GM12878 (cell line): ENCODE results near the gene LIPG. TPM values are rescaled to one million over a fixed set of nuclear protein-coding genes. Genes with fewer than 3 reads are reported as not detected.

Source experiments
- ATAC-seq: fragments of 200-7000 bp; cut with Tn5 transposase; 3 replicates; pipeline ENCODE4 v1.9.1; 2020; ENCODE audit warnings: mild to moderate bottlenecking, moderate library complexity
- BruUV-seq: library from RNA; stranded (reverse); fragments of 400-500 nt; replicated peaks from 2 replicates; lab custom pipeline; 2021; lab: Mats Ljungman, UMichigan
- CTCF ChIA-PET: fragments of 300-600 bp; sonication (Branson Sonifier 250); formaldehyde crosslinking; extraction: SDS; loops from one replicate; lab custom pipeline; 2021; ENCODE audit warnings: inconsistent platforms; lab: Yijun Ruan, JAX
- POLR2A ChIA-PET: fragments of 350-600 bp; formaldehyde crosslinking; extraction: SDS; loops from one replicate; lab custom pipeline; 2021; ENCODE audit warnings: inconsistent platforms; lab: Charles Lee
- RAD21 ChIA-PET: fragments of 300-600 bp; sonication (Branson Sonifier 250); formaldehyde crosslinking; loops from one replicate; lab custom pipeline; 2023; ENCODE audit warnings: antibody characterized with exemption; ENCODE audit not compliant: unreplicated experiment; lab: Charles Lee
- SMC1A ChIA-PET: fragments of 300-600 bp; sonication (Branson Sonifier 250); formaldehyde crosslinking; loops from one replicate; lab custom pipeline; 2023; ENCODE audit not compliant: unreplicated experiment, uncharacterized antibody; lab: Charles Lee
- DNase-seq: peaks from one replicate; pipeline ENCODE4 v3.0.0-alpha.2; 2011; ENCODE audit warnings: low read depth, low spot score
- FAIRE-seq: peaks from 3 replicates; lab custom pipeline; 2011; peaks lifted over from hg19 to GRCh38; lab: Jason Lieb, UNC
- H2AFZ ChIP-seq: 2 replicates; pipeline ENCODE4 v1.6.0; 2011; ENCODE audit warnings: low read depth, low read length, control low read depth; ENCODE audit not compliant: control insufficient read depth
- H3K27ac ChIP-seq: 2 replicates; pipeline ENCODE4 v1.5.1; 2011; ENCODE audit warnings: control low read depth; ENCODE audit not compliant: control insufficient read depth, insufficient read depth
- H3K27me3 ChIP-seq, 2 experiments: replicated peaks in 1 of 2; 2 replicates each; pipeline versions ENCODE4 v1.6.0 to v1.6.1; 2011; ENCODE audit warnings: low read length in 1 of 2; ENCODE audit not compliant: control insufficient read depth in 2 of 2, insufficient read depth in 2 of 2
- H3K36me3 ChIP-seq, 2 experiments: 2 replicates each; pipeline ENCODE4 v1.5.1; 2011; ENCODE audit warnings: low read length in 1 of 2; ENCODE audit not compliant: control insufficient read depth in 2 of 2, insufficient read depth in 2 of 2
- H3K4me1 ChIP-seq: 2 replicates; pipeline ENCODE4 v1.6.1; 2011; ENCODE audit warnings: mild to moderate bottlenecking, low read length, moderate library complexity, mixed read lengths; ENCODE audit not compliant: control insufficient read depth, insufficient read depth
- H3K4me2 ChIP-seq: 2 replicates; pipeline ENCODE4 v1.6.0; 2011; ENCODE audit warnings: control low read depth; ENCODE audit not compliant: control insufficient read depth, insufficient read depth
- H3K4me3 ChIP-seq: fragments of 200-600 bp; sonication (generic); 2 replicates; pipeline ENCODE4 v1.5.1; 2016
- H3K79me2 ChIP-seq: 2 replicates; pipeline ENCODE4 v1.6.0; 2011; ENCODE audit warnings: low read length; ENCODE audit not compliant: control insufficient read depth, insufficient read depth
- H3K9ac ChIP-seq: 2 replicates; pipeline ENCODE4 v1.8.0; 2011; ENCODE audit warnings: low read length, control low read depth, mixed read lengths; ENCODE audit not compliant: control insufficient read depth, insufficient read depth
- H3K9me3 ChIP-seq: replicated peaks from 3 replicates; pipeline ENCODE4 v1.5.1; 2011; ENCODE audit warnings: mild to moderate bottlenecking, low read length; ENCODE audit not compliant: control insufficient read depth, insufficient read depth
- H4K20me1 ChIP-seq: 2 replicates; pipeline ENCODE4 v1.6.0; 2011; ENCODE audit not compliant: control insufficient read depth, insufficient read depth
- ATF2 ChIP-seq: IDR thresholded peaks from 2 replicates; pipeline ENCODE4 v1.6.1; 2012; ENCODE audit warnings: low read length, inconsistent platforms
- ATF7 ChIP-seq: fragments of 450-650 bp; IDR thresholded peaks from 2 replicates; pipeline ENCODE4 v1.6.1; 2016; ENCODE audit warnings: low read depth, mild to moderate bottlenecking
- CREB1 ChIP-seq: IDR thresholded peaks from 2 replicates; pipeline ENCODE4 v1.6.1; 2012; ENCODE audit warnings: low read depth, mild to moderate bottlenecking, inconsistent platforms
- DPF2 ChIP-seq: fragments of 450-650 bp; IDR thresholded peaks from 2 replicates; pipeline ENCODE4 v1.6.1; 2017; ENCODE audit warnings: mild to moderate bottlenecking
- EP300 ChIP-seq, 2 experiments: fragments of 150-350 bp in 1 of 2; IDR thresholded peaks; 2 replicates each; pipeline ENCODE4 v1.6.1; 2011 to 2012; ENCODE audit warnings: low read depth in 2 of 2, low read length in 2 of 2, borderline replicate concordance in 1 of 2, improper control_type of control experiment in 1 of 2, inconsistent platforms in 1 of 2; ENCODE audit not compliant: control insufficient read depth in 1 of 2
- IRF4 ChIP-seq: IDR thresholded peaks from 2 replicates; pipeline ENCODE4 v1.6.1; 2011; ENCODE audit warnings: low read depth, low read length
- JUNB ChIP-seq: IDR thresholded peaks from 2 replicates; pipeline ENCODE4 v1.6.1; 2016; ENCODE audit warnings: antibody characterized with exemption, mild to moderate bottlenecking
- LARP7 ChIP-seq: fragments of 450-650 bp; IDR thresholded peaks from 2 replicates; pipeline ENCODE4 v1.6.1; 2017; ENCODE audit warnings: mild to moderate bottlenecking
- MTA2 ChIP-seq: fragments of 450-650 bp; IDR thresholded peaks from 2 replicates; pipeline ENCODE4 v1.6.1; 2016; ENCODE audit warnings: low read depth, mild to moderate bottlenecking, moderate library complexity
- PAX5 ChIP-seq: IDR thresholded peaks from 2 replicates; pipeline ENCODE4 v1.6.1; 2011; ENCODE audit warnings: low read depth, low read length, borderline replicate concordance
- PML ChIP-seq: IDR thresholded peaks from 2 replicates; pipeline ENCODE4 v1.6.1; 2012; ENCODE audit warnings: low read length, inconsistent platforms
- POLR2AphosphoS2 ChIP-seq: IDR thresholded peaks from 2 replicates; pipeline ENCODE4 v1.6.1; 2011; ENCODE audit warnings: low read depth, mild to moderate bottlenecking, low read length, improper control_type of control experiment, moderate library complexity
- POLR2AphosphoS5 ChIP-seq: IDR thresholded peaks from 2 replicates; pipeline ENCODE4 v1.6.1; 2011; ENCODE audit warnings: mild to moderate bottlenecking, low read length, inconsistent platforms
- TCF7 ChIP-seq: IDR thresholded peaks from 2 replicates; pipeline ENCODE4 v1.6.1; 2014; ENCODE audit warnings: antibody characterized with exemption, borderline replicate concordance
- USF1 ChIP-seq: IDR thresholded peaks from 2 replicates; pipeline ENCODE4 v1.6.1; 2011; ENCODE audit warnings: borderline replicate concordance, low read depth, mild to moderate bottlenecking, moderate library complexity, mixed read lengths, low read length; ENCODE audit not compliant: insufficient read depth; ENCODE audit errors: extremely low read length
- WGBS: methylation state at CpG from one replicate; pipeline ENCODE4 v1.1.6; 2016; ENCODE audit warnings: low lambda C conversion rate; ENCODE audit not compliant: insufficient replicate concordance, insufficient coverage; ENCODE audit errors: missing lambda C conversion rate; 5-methylcytosine and 5-hydroxymethylcytosine counted together
- in situ Hi-C: fragments of 300-500 bp; cut with MboI; formaldehyde crosslinking; loops from 9 replicates; pipeline ENCODE4 v1.14.3; 2018; ENCODE audit warnings: mixed read lengths
- intact Hi-C: fragments of 100-400 bp; cut with micrococcal nuclease; formaldehyde crosslinking; loops from one replicate; pipeline ENCODE4 v1.14.2; 2022; ENCODE audit not compliant: unreplicated experiment
- polyA plus RNA-seq, 11 experiments: library from polyadenylated mRNA; depleted of rRNA in 4 of 11; unstranded in 6 of 11; stranded (reverse) in 5 of 11; fragments of >200 nt; fragmentation: Nextera tagmentation in 4 of 11; fragmentation: Illumina TruSeq in 1 of 11; extraction: Ambion mirVana in 4 of 11; extraction: Trizol in 1 of 11; gene quantifications; 1 replicate in 1 of 11; 2 replicates in 10 of 11; pipeline versions ENCODE4 v1.2.1 to v1.2.3, GENCODE V29; 2011 to 2016; ENCODE audit warnings: inconsistent platforms in 2 of 11, missing spikeins in 2 of 11, low read depth in 1 of 11
- total RNA-seq, 4 experiments: library from RNA; depleted of rRNA in 3 of 4; stranded (reverse); fragments of >200 nt in 3 of 4; fragmentation: Illumina TruSeq in 1 of 4; extraction: Trizol in 1 of 4; gene quantifications; 2 replicates each; pipeline versions ENCODE4 v1.2.1 to v1.2.3, GENCODE V29; 2013 to 2021

LIPG gene
- total and polyA plus RNA-seq, 10 of the 15 experiments (the other 5 are each of a cell fraction or from before 2014, with no cell fraction given) = 0.04 to 0.55 (median 0.18) TPM; not detected in 1

- in situ Hi-C loops (no loop called here), intact Hi-C loops (no loop called here)
- H3K9me3 ChIP-seq = no peaks in the 10 kb centered on the region; the same call in 2 of the 3 replicates
- TF ChIP-seq EP300 (IDR thresholded peaks at IDR 0.05; ENCODE audit: borderline replicate concordance in 1 of 2, control insufficient read depth in 1 of 2, low read depth in 2 of 2, low read length in 2 of 2) (peak in 1 of 2 experiments; percentile 12; a peak in 1 of 4 replicates), TCF7 (no peak), CREB1 (0 out of 2 replicates have a peak, but pooled peaks have one; percentile 9), PAX5 (no peak), POLR2AphosphoS5 (no peak), ATF2 (no peak), IRF4 (peak; percentile 76; the same call in 1 of the 2 replicates), DPF2 (0 out of 2 replicates have a peak, but pooled peaks have one; percentile 36), PML (no peak), LARP7 (no peak), JUNB (peak; percentile 75), MTA2 (peak; percentile 53; the same call in 1 of the 2 replicates), USF1 (no peak), POLR2AphosphoS2 (no peak), ATF7 (peak; percentile 56)
- ChIA-PET CTCF (no interaction called here), RAD21 (no interaction called here), POLR2A (interaction anchor here (0.6 kb wide), 1 partner anchor 457 kb away, joined by 6 read pairs; no protein-coding TSS in a partner anchor), SMC1A (no interaction called here)
- peak; percentile 96 for FAIRE-seq
- H3K79me2 ChIP-seq = no peaks in the 10 kb centered on the region
- H3K27ac ChIP-seq = no peak overlapping the region
- H3K36me3 ChIP-seq = no peaks in the 10 kb centered on the region
- H3K4me2 ChIP-seq = no peak overlapping the region
- no peak overlapping the region for H3K4me3 ChIP-seq
- no peak overlapping the region for H2AFZ ChIP-seq
- BruUV-seq = no TSS peak
- no peak overlapping the region for H3K9ac ChIP-seq
- DNase-seq = peak; percentile 38
- H3K27me3 ChIP-seq = no peaks in the 10 kb centered on the region; a peak in 1 of 4 replicates
- peaks cover 10% of the 10 kb centered on the region for H3K4me1 ChIP-seq
- WGBS = 19% methylated on average over 11 of the region's 11 CpGs
- H4K20me1 ChIP-seq = no peaks in the 10 kb centered on the region
- ATAC-seq = peak; percentile 98
These were observed 50.7 kb downstream of the LIPG start for GRCh38 chr18:49612515-49613033.
